ENCODE data around the gene USP28.
"Not testable (repeated sequence)": the region's sequence is repeated elsewhere in the genome, so short reads cannot be mapped to it uniquely, and the experiment has no call there.

USP28 gene

DNA sequence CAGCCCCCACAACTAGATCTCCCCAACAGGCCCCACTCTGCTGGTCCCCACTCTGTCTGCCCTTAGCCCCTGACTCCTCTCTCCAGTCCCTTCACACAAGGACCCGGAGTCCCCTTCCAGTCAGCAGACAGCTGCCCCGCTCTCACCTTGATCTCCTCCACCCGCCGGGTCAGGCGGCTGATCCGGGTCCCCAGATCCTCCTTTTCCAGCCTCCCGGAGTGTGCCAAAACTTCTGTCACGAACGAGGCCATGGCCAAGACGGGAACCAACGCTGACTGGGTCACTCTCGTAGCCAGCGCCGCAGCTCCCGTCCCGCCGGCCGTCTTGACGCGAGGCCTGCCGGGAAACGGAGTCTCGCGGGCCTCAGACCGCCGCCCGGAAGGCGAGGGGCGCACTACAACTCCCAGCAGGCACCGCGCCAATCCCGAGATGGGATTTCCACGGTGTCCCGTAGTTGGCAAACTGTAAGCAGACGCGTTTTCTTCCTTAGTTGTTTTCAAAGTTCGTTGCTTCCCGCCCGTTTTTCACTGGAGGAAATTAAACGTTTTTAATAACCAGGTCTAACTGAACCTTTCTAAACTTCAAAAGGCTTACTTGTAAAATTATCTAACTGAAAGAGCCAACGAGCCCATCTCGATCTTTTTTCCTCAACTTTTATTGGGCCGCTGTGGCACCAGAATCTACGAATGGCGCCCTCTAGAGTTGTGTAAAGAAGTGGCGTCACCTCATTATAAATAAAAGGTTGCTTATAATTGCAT, 101.8 kb downstream of the USP28 start, which contains the start of gene ZW10:
Gene ZW10, minus strand, starts transcription at position 277 of the 758 bp plus-strand sequence. Its CDS starts 26 bp downstream, at position 251.
- DNase-seq (ENCODE audit: low read depth) = peak; percentile 97

DNA sequence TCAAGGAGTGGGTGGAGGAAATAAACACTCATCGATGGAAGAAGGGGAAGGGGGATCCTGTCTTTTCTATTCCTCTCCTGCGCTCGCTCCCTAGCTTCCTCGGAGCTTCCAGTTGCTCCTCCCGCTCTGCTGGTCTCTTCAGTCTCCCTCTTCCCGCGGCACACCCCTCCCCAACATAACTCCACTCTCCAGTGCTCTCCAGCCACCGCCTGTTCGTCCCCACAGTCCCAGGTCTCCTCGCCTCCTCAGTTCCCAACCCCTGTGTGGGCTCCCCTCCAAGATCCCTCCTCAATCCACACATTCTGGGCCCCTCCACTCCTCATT, 102.3 kb downstream of the USP28 start:
- DNase-seq (ENCODE audit: low read depth) = peak; percentile 51

DNA sequence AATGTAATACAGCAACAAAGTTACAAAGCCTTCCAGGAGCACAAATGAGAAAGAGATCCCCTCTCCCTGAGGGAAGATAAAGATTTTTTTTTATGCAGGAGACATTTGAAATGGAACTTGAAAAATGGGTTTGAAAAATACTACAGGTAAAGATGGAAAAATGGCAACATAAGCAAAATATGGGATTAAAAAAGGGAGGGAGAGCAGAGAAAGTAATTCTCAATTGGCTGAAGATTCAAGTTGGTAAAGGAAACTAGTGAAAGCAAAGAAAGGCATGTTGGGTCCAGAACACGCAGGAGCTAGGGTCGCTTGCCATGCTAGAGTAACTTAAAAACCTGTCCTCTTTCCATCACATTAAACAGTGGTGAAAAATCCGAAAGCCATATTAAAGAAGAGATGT, 103.4 kb downstream of the USP28 start:
- no peak for DNase-seq (ENCODE audit: low read depth)

DNA sequence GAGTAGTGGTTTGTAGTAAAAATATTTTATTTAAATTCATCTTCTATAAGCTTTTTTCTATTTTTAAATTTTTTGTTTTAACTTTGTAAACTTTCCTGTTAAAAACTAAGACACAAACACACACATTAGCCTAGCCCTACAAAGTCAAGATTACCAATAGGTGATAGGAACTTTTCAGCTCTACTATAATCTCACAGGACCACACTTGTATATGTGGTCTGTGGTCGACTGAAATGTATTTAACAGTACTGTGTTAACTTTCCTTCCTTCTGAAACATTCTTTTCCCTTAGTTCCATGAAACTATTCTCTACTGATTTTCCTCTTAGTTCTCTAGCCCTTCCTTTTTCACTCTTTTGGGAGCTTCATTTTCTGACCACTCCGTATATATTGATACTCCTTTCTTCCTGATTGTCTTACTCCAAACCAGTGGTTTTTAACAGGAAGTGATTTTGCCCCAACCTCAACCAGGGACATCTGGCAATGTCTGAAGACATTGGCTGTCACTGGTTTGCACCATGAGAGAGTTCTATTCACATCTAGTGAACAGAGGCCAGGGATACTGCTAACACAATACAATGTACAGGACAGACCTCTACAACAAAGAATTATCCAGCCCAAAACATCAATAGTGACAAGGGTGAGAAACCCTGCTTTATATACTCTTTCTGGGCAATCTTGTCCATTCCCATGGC, 110.7 kb downstream of the USP28 start:
- DNase-seq (ENCODE audit: low read depth) = no peak

DNA sequence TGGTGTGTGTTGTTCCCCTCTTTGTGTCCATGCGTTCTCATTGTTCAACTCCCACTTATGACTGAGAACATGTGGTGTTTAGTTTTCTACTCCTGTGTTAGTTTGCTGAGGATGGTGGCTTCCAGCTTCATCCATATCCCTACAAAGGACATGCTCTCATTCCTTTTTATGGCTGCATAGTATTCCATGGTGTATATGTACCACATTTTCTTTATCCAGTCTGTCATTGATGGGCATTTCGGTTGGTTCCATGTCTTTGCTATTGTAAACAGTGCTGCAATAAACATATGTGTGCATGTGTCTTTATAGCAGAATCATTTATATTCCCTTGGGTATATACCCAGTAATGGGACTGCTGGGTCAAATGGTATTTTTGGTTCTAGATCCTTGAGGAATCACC, 112.3 kb downstream of the USP28 start:
- DNase-seq (ENCODE audit: low read depth) = not testable (repeated sequence)

DNA sequence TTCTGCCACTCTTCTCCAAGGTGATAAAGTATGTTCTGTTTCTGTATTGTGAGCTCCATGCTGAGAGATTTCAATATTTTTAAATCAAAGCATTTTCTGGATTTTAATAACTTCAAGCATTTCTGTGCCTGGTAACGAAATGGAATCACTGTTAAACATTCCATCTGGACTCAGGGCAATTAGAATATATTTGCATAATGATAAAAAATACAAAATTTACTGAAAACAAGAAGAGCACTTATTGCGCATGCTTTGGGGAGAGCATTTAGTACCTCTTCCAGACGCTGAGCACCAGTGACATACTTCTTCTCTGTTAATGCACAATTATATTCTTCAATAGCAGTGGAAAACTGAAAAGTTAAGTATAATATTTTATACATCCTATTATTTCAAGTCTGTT, 115.1 kb downstream of the USP28 start:
- no peak for DNase-seq (ENCODE audit: low read depth)

DNA sequence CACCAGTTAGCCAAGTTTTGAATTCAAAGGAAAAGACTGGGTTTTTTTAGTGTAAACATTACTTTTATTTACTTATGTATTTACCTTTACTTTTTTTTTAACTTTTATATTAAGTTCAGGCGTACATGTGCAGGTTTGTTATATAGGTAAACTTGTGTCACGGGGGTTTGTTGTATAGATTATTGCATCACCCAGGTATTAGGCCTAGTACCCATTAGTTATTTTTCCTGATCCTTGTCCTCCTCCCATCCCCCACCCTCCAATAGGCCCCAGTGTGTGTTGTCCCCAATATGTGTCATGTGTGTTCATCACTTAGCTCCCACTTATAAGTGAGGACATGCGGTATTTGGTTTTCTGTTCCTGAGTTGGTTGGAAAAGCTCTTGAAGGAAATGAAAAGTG, 122.4 kb downstream of the USP28 start:
- DNase-seq (ENCODE audit: low read depth) = no peak
